ENCODE measurements around the gene PRR29.
"Not testable (repeated sequence)": the region's sequence is repeated elsewhere in the genome, so short reads cannot be mapped to it uniquely, and the experiment has no call there.

Gene PRR29

GRCh38 chr17:63975541-63976092, 22.5 kb upstream of the PRR29 start:
- no peak for DNase-seq

- DNase-seq: no peak
Measured at GRCh38 chr17:63976702-63977101, 21.4 kb upstream of the PRR29 start.

DNA sequence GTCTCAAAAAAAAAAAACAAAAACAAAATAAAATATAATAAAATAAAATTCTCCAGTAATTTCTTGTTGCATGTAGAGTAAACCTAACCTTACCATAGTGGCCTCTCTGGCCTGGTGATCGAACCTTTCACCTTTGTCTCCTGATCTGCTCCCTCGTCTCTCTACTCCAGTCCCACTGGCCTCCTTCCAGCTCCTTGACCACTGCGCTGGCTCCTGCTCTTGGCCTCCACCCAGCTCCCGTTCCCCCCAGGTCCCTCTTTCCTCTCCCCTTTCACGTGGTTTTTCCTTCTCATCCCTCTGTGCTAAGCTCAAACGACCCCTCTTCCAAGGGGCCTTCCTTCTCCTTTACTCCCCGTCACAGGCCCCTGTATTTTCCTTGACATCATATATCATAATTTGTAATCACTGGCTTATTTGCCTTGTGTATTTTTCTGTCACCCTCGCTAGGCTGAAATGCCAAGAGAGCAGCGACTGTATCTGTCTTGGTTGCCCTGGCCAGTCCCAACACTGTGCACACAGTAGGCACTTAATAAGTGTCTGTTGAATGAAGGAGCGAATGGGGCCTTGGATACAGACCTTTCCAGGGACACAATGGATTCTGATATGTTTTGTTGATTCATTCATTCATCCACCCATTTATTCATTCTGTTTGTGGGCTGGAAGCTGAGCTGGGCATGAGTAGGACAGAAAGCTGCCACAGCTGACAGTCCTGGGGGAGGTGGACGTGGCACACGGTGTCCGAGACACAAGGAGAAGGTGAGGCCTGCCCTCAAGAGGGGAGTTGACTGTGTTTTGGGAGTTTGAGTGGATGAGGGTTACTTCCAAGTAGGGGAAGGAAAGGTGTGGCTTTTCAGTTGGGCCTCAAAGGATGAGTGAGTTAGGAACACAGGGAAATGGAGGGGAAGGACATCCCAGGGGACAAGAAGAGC, 19.6 kb upstream of the PRR29 start:
- DNase-seq: no peak

DNA sequence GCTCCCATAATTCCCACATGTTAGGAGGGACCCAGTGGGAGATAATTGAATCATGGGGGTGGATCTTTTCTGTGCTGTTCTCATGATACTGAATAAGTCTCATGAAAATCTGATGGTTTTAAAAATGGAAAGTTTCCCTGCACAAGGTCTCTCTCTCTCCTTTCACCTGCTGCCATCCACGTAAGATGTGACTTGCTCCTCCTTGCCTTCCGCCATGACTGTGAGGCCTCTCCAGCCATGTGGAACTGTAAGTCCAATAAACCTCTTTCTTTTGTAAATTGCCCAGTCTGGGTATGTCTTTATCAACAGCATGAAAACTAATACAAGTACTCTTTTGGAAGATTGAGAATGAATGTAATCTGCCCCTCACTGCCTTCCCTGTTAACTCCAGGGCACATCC, 15.5 kb upstream of the PRR29 start:
- DNase-seq: not testable (repeated sequence)

GRCh38 chr17:63983320-63983719, 14.8 kb upstream of the PRR29 start:
- peak; percentile 78 to 90 for DNase-seq

DNA sequence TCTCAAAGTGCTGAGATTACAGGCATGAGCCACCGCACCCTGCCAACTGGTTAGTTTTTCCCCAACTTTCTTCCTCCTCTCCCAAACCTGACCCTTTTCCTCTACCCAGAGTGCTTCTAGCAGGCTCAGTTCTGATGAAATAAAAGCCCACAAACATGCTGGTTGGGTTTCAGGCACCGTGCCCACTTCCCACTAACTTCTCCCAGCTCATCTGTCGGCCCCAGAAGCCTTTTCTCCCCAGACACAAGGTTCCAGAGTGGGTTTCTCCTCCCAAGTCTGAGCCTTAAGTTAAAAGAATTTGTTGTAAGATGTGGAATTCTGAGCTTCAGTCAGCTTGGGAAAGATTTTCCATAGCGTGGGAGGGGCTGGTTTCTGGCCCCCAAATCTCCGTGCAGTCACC, 13.9 kb upstream of the PRR29 start:
- DNase-seq: peak; percentile 47 to 49

DNA sequence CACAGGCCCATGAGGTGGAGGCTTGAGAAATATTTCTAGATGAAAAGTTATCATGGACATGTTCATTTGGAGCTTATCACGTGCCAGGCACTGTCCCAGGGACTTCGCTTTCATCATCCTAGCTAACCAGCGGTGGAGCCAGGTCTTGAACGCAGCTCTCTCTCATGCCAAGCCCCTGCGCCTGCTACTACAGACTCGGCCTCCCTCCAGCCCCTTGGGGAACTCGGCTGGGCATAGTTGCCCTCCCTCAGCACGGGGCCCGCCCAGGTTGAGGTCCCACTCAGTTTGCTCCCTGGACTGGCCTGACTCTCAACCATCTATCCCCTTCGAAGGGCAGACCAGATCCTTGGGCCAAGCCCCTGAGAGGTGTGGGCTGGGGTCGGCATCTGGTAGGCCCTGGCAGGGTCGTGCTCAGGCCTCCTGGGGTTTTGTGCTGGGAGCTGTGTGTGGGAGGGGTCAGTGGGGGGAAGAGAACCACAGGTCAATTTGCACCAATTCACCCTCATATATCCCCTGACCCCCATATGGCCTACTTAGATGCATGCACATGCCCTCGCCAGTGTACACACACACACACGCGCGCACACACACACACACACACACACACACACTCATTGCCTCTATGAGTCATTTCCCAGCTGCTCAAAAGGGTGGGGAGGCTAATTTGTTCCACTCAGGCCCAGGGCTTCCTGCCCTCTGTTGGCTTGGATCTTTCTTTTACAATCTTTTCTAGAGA, 13.3 kb upstream of the PRR29 start:
- peak; percentile 84 to 90 for DNase-seq

GRCh38 chr17:63985387-63986140, 12.6 kb upstream of the PRR29 start:
- peak in 1 of 2 experiments; percentile 40 for DNase-seq

- DNase-seq: no peak
Measured at GRCh38 chr17:63986821-63987220, 11.3 kb upstream of the PRR29 start.

- no peak for DNase-seq
Measured at GRCh38 chr17:63987221-63988126, 10.7 kb upstream of the PRR29 start.

DNA sequence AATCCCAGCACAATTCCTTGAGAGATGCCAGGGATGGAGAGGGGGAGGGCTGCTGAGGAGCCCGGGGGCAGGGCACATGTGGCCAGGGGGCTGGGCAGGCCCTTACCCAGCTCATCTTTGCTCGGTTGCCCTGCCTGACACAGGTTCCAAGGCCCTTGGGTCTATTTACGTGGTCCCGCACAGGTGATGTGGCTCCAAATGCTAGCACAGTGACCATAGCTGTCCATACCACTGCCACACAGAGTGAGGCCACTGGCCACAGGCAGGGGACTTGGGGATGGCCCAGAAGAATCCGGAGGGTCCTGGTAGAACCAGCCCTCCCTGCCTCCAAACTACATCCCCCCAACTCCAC, 10.0 kb upstream of the PRR29 start:
- no peak for DNase-seq

DNA sequence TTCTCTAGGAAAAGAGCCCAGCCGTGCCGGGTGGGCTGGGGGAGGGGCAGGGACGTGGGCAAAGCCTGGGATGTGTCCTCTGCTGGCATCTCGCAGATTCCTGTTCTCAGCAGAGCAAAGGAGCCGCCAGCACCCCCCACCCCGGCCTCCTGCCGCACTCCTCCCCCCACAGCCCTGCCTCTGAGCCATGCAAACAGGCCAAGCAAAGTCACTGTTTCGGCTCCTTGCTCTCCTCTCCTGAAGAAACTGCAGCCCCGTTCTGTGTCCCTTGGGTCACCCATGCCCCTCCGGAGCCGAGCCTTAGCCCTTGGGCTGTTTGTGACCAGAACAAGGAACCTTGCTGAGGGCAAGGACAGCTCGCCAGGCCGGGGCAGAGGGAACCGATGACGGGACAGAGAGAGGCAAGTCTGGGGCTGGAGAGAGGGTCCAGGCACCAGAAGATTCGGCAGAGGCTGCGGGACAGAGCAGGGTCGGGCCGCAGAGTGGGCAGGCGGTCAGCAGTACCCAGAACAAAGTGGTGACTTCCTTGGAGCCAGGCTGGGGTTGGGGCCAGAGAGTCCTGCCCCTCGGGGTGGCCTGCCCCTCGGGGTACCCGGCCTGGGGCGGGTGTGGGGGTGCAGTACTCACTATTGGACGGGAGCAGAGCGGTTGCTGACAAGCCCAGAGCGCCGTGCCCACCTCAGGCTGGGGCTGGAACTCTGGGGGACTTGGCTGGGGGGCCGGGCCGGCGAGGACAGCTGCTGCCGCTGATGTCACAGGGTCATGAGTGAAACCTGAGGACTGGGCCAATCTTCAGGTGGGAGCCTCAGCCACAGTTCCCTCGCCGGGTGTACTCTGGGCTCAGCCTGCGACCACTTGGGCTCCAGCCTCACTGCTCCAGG, 9.2 kb upstream of the PRR29 start:
- DNase-seq: no peak

GRCh38 chr17:63989622-63990345, 8.4 kb upstream of the PRR29 start:
- no peak for DNase-seq

GRCh38 chr17:63991611-63992010, 6.5 kb upstream of the PRR29 start:
- no peak for DNase-seq

- no peak for DNase-seq
Measured at GRCh38 chr17:63993368-63993985, 4.7 kb upstream of the PRR29 start.

GRCh38 chr17:63995626-63996025, 2.5 kb upstream of the PRR29 start:
- DNase-seq: no peak

DNA sequence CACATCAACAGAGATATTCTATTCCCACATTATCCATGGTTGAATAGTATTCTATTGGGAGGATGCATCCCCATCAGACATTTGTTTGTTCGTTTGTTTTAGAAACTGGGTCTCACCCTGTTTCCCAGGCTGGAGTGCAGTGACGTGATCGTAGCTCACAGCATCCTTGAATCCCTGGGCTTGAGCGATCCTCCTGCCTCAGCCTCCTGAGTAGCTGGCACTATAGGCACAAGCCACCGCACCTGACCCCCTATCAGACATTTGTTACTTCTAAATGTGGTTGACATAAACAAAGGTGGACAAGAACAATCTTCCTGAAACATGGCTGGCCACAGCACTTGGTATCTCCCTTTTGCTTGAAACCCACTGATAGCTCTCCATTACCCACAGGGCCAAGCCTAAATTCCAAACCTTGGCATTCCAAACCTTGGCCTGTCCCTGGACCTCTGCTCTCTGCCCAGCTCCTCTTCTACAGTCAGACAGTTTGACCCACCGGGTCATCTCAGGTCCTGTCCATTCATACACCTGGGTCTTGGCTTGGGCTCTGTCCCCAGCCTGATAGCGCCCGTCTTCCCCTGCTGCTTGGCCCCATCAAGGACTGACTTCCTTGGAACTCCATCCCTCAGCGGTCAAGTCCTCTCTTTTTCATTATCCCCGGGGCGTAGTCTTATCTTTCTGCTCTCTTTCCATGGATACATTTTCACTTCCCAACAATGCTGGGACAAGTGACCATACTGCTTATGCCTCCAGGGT, 1.5 kb upstream of the PRR29 start:
- DNase-seq: no peak

- no peak for DNase-seq
Measured at GRCh38 chr17:63997341-63998048, 656 bp upstream of the PRR29 start.
